Measurements from ENCODE around the gene ELOA. TPM values are rescaled to one million over a fixed set of nuclear protein-coding genes. Genes with fewer than 3 reads are reported as not detected.

The ELOA gene
- total and polyA plus RNA-seq, 9 of the 15 experiments (the other 6 are each of a cell fraction or from before 2014, with no cell fraction given) = 31.9 to 98.6 (median 61.3) TPM

- TF ChIP-seq E2F8 (IDR thresholded peaks at IDR 0.05; ENCODE audit: low read depth, partially characterized antibody) (no peak), PRPF4 (IDR thresholded peaks at IDR 0.05; ENCODE audit: insufficient read depth, low read depth, low read length, poor library complexity, severe bottlenecking) (no peak), PRDM10 (IDR thresholded peaks at IDR 0.05; ENCODE audit: partially characterized antibody) (no peak), ZNF584 (CRISPR knock-in tag; IDR thresholded peaks at IDR 0.05; ENCODE audit: low read depth) (no peak), FOXA3 (CRISPR knock-in tag; conservative IDR thresholded peaks at IDR 0.05 in 1 of 2, IDR thresholded peaks at IDR 0.05 in 1 of 2) (no peak), ATF6 (CRISPR knock-in tag; IDR thresholded peaks at IDR 0.05) (no peak), NCOA1 (IDR thresholded peaks at IDR 0.05; ENCODE audit: low read depth) (no peak), TEAD1 (CRISPR knock-in tag; IDR thresholded peaks at IDR 0.05) (0 out of 4 replicates have a peak, but pooled peaks of 1 of the 2 experiments have one; percentile 28), ARNT (IDR thresholded peaks at IDR 0.05) (no peak), GTF2B (IDR thresholded peaks at IDR 0.05; ENCODE audit: extremely low read depth, insufficient read length) (no peak), NCOA4 (IDR thresholded peaks at IDR 0.05; ENCODE audit: partially characterized antibody) (no peak), RHOXF2B (CRISPR knock-in tag; conservative IDR thresholded peaks at IDR 0.05) (no peak), NFE2 (IDR thresholded peaks at IDR 0.05; ENCODE audit: low read depth) (no peak; the same call in 1 of the 2 replicates), ZNF644 (tag; IDR thresholded peaks at IDR 0.05; ENCODE audit: low read depth) (no peak), CBFA2T3 (IDR thresholded peaks at IDR 0.05) (no peak), CBX3 (IDR thresholded peaks at IDR 0.05; ENCODE audit: borderline replicate concordance in 1 of 2, low read length in 2 of 2) (no peak), ATF1 (CRISPR knock-in tag; IDR thresholded peaks at IDR 0.05) (no peak), ATF1 (tag; IDR thresholded peaks at IDR 0.05) (no peak)
Measured at GRCh38 chr1:23772049-23772853, 29.0 kb downstream of the ELOA start (continued).

All from K562 (cell line).